DOHH2 (cell line): ENCODE results near the gene CDKL2.

ENCODE experiments used
- H3F3A ChIP-seq: fragments of 200-600 bp; sonication (generic), shearing (Covaris generic); 2 replicates; pipeline ENCODE4 v1.6.0; 2016; ENCODE audit warnings: antibody characterized with exemption, mild to moderate bottlenecking; ENCODE audit not compliant: control insufficient read depth, insufficient read depth
- H3K27ac ChIP-seq: fragments of 200-600 bp; sonication (generic); 2 replicates; pipeline ENCODE4 v1.5.1; 2014; ENCODE audit warnings: low read depth, mild to moderate bottlenecking, low read length, moderate library complexity
- H3K27me3 ChIP-seq: fragments of 200-600 bp; sonication (generic); 2 replicates; pipeline ENCODE4 v1.6.1; 2014; ENCODE audit warnings: mild to moderate bottlenecking, low read length, mixed read lengths; ENCODE audit not compliant: control insufficient read depth
- H3K36me3 ChIP-seq: fragments of 200-600 bp; sonication (generic); 2 replicates; pipeline ENCODE4 v1.6.1; 2014; ENCODE audit warnings: mild to moderate bottlenecking, low read length, moderate library complexity, mixed read lengths; ENCODE audit not compliant: control insufficient read depth
- H3K4me1 ChIP-seq: fragments of 200-600 bp; sonication (generic); 2 replicates; pipeline ENCODE4 v1.6.1; 2014; ENCODE audit warnings: mild to moderate bottlenecking, low read length, mixed read lengths; ENCODE audit not compliant: control insufficient read depth
- H3K4me2 ChIP-seq: fragments of 200-600 bp; sonication (generic); 2 replicates; pipeline ENCODE4 v1.6.0; 2014; ENCODE audit warnings: mild to moderate bottlenecking, low read length, moderate library complexity
- H3K4me3 ChIP-seq: fragments of 200-600 bp; sonication (generic); 2 replicates; pipeline ENCODE4 v1.5.1; 2014; ENCODE audit warnings: mild to moderate bottlenecking, low read length, mixed read lengths
- H3K79me2 ChIP-seq: fragments of 200-600 bp; sonication (generic); 2 replicates; pipeline ENCODE4 v1.6.1; 2014; ENCODE audit warnings: mild to moderate bottlenecking, low read length, mixed read lengths; ENCODE audit not compliant: control insufficient read depth
- H3K9me2 ChIP-seq: fragments of 200-600 bp; sonication (generic); replicated peaks from 2 replicates; pipeline ENCODE4 v1.6.1; 2014; ENCODE audit warnings: mild to moderate bottlenecking, low read length, mixed read lengths; ENCODE audit not compliant: control insufficient read depth
- H3K9me3 ChIP-seq: fragments of 200-600 bp; sonication (generic); 2 replicates; pipeline ENCODE4 v1.6.1; 2014; ENCODE audit warnings: antibody characterized with exemption, low read length, mixed read lengths; ENCODE audit not compliant: control insufficient read depth, insufficient read depth
- H4K20me1 ChIP-seq: fragments of 200-600 bp; sonication (generic); 2 replicates; pipeline ENCODE4 v1.6.0; 2014; ENCODE audit warnings: low read depth, mild to moderate bottlenecking, antibody characterized with exemption, low read length, moderate library complexity; ENCODE audit not compliant: control insufficient read depth, insufficient read depth
- CTCF ChIP-seq: fragments of 200-600 bp; sonication (generic); IDR thresholded peaks from one replicate; pipeline ENCODE4 v1.5.1; 2014; ENCODE audit warnings: antibody characterized with exemption, mild to moderate bottlenecking, low read depth, low read length; ENCODE audit not compliant: poor library complexity, severe bottlenecking
- EZH2phosphoT487 ChIP-seq: fragments of 200-600 bp; sonication (generic); IDR thresholded peaks from 2 replicates; pipeline ENCODE4 v1.6.1; 2017; ENCODE audit warnings: borderline replicate concordance, mild to moderate bottlenecking, antibody characterized with exemption, low read length, moderate library complexity, mixed read lengths

The CDKL2 gene

GRCh38 chr4:75637176-75637575, 6.8 kb upstream of the CDKL2 start:
- no peaks in the 10 kb centered on the region for H3K9me2 ChIP-seq
- H3K27ac ChIP-seq = no peak overlapping the region
- H3F3A ChIP-seq = peaks cover 12% of the 10 kb centered on the region; the same call in 1 of the 2 replicates
- H3K4me1 ChIP-seq = no peaks in the 10 kb centered on the region
- TF ChIP-seq EZH2phosphoT487 (no peak), CTCF (no peak)
- H3K79me2 ChIP-seq = no peaks in the 10 kb centered on the region
- H3K36me3 ChIP-seq = peaks cover 8% of the 10 kb centered on the region
- no peaks in the 10 kb centered on the region for H3K9me3 ChIP-seq
- H3K27me3 ChIP-seq = no peaks in the 10 kb centered on the region
- H4K20me1 ChIP-seq = no peaks in the 10 kb centered on the region
- no peak overlapping the region for H3K4me2 ChIP-seq
- H3K4me3 ChIP-seq = no peak overlapping the region

- Histone ChIP-seq H3K9me3 (no peaks in the 10 kb centered on the region), H3K4me2 (no peak overlapping the region), H3K9me2 (no peaks in the 10 kb centered on the region), H4K20me1 (no peaks in the 10 kb centered on the region), H3K27ac (no peak overlapping the region), H3K4me3 (no peak overlapping the region), H3K4me1 (peaks cover 4% of the 10 kb centered on the region), H3K36me3 (no peaks in the 10 kb centered on the region), H3K27me3 (no peaks in the 10 kb centered on the region), H3K79me2 (no peaks in the 10 kb centered on the region), H3F3A (peaks cover 5% of the 10 kb centered on the region; the same call in 1 of the 2 replicates)
- no peak for TF ChIP-seq EZH2phosphoT487
- no peak for TF ChIP-seq CTCF
Observed at GRCh38 chr4:75634951-75635350, 4.6 kb upstream of the CDKL2 start.

GRCh38 chr4:75634281-75634680, 4.0 kb upstream of the CDKL2 start:
- Histone ChIP-seq H3K9me2 (no peaks in the 10 kb centered on the region), H3F3A (peaks cover 5% of the 10 kb centered on the region; the same call in 1 of the 2 replicates), H3K27ac (no peak overlapping the region), H3K27me3 (no peaks in the 10 kb centered on the region), H3K9me3 (no peaks in the 10 kb centered on the region), H3K36me3 (no peaks in the 10 kb centered on the region), H3K4me3 (no peak overlapping the region), H3K4me1 (peaks cover 4% of the 10 kb centered on the region), H3K79me2 (no peaks in the 10 kb centered on the region), H3K4me2 (no peak overlapping the region), H4K20me1 (no peaks in the 10 kb centered on the region)
- no peak for TF ChIP-seq CTCF

GRCh38 chr4:75633846-75634245, 3.5 kb upstream of the CDKL2 start:
- peaks cover 4% of the 10 kb centered on the region for H3K4me1 ChIP-seq
- H3K36me3 ChIP-seq = no peaks in the 10 kb centered on the region
- no peaks in the 10 kb centered on the region for H3K79me2 ChIP-seq
- no peak overlapping the region for H3K4me3 ChIP-seq
- H3K4me2 ChIP-seq = no peak overlapping the region
- peaks cover under 1% of the 10 kb centered on the region; the same call in 1 of the 2 replicates for H3F3A ChIP-seq
- no peaks in the 10 kb centered on the region for H3K9me3 ChIP-seq
- TF ChIP-seq EZH2phosphoT487 (no peak), CTCF (no peak)
- no peaks in the 10 kb centered on the region for H4K20me1 ChIP-seq
- no peak overlapping the region for H3K27ac ChIP-seq
- H3K9me2 ChIP-seq = no peaks in the 10 kb centered on the region
- no peaks in the 10 kb centered on the region for H3K27me3 ChIP-seq
